HCT116 (cell line): ENCODE data around the gene ESYT1. TPM values are rescaled to one million over a fixed set of nuclear protein-coding genes. Genes with fewer than 3 reads are reported as not detected.

Experiments
- ATAC-seq: fragments of 200-7000 bp; cut with Tn5 transposase; 2 replicates; pipeline ENCODE4 v1.9.1; 2020; ENCODE audit warnings: mild to moderate bottlenecking, moderate library complexity
- BruUV-seq: library from RNA; stranded (reverse); fragments of 400-500 nt; replicated peaks from 2 replicates; lab custom pipeline; 2021; lab: Mats Ljungman, UMichigan
- CTCF ChIA-PET: fragments of 300-600 bp; sonication (Branson Sonifier 250); formaldehyde crosslinking; loops from one replicate; lab custom pipeline; 2021; ENCODE audit warnings: antibody characterized with exemption; lab: Charles Lee
- POLR2A ChIA-PET: fragments of 300-600, 350-600 bp; sonication (Branson Sonifier 250); formaldehyde crosslinking; loops from one replicate; lab custom pipeline; 2021; ENCODE audit warnings: antibody characterized with exemption; lab: Charles Lee
- RAD21 ChIA-PET, 2 experiments: fragments of 300-600 bp; sonication (Branson Sonifier 250); formaldehyde crosslinking; loops; one replicate each; lab custom pipeline; 2023; ENCODE audit warnings: low total read pairs in 2 of 2; ENCODE audit not compliant: uncharacterized antibody in 2 of 2, unreplicated experiment in 2 of 2, low non-redundant PET in 1 of 2; lab: Charles Lee
- DNase-seq: peaks from one replicate; pipeline ENCODE4 v3.0.0-alpha.2; 2010; ENCODE audit warnings: low read depth, low spot score
- H2AFZ ChIP-seq: fragments of 200-600 bp; shearing (Covaris generic), sonication (generic); 2 replicates; pipeline ENCODE4 v1.6.1; 2017; ENCODE audit warnings: low read depth, mixed run types, mixed read lengths, antibody characterized with exemption, low read length; ENCODE audit not compliant: poor library complexity, severe bottlenecking
- H3K27ac ChIP-seq: 2 replicates; pipeline ENCODE4 v1.5.1; 2012; ENCODE audit warnings: low read depth, low read length
- H3K27me3 ChIP-seq: fragments of 200-600 bp; sonication (generic); 2 replicates; pipeline ENCODE4 v1.6.1; 2016; ENCODE audit warnings: mixed run types, low read length, mixed read lengths; ENCODE audit not compliant: insufficient read depth
- H3K36me3 ChIP-seq, 2 experiments: fragments of 200-500 bp in 1 of 2; fragments of 200-600 bp in 1 of 2; sonication (Bioruptor generic) in 1 of 2; sonication (generic) in 1 of 2; 2 replicates each; pipeline versions ENCODE4 v1.5.1 to v1.6.1; 2014 to 2016; ENCODE audit warnings: low read length in 2 of 2, inconsistent platforms in 1 of 2, mixed read lengths in 1 of 2, mixed run types in 1 of 2; ENCODE audit not compliant: insufficient read depth in 2 of 2, control insufficient read depth in 1 of 2
- H3K4me1 ChIP-seq, 2 experiments: fragments of 200-600 bp in 1 of 2; sonication (generic) in 1 of 2; 2 replicates each; pipeline versions ENCODE4 v1.5.1 to v1.6.1; 2012 to 2017; ENCODE audit warnings: low read length in 2 of 2, inconsistent platforms in 1 of 2, mild to moderate bottlenecking in 1 of 2, mixed read lengths in 1 of 2, mixed run types in 1 of 2, moderate library complexity in 1 of 2; ENCODE audit not compliant: insufficient read depth in 2 of 2, control insufficient read depth in 1 of 2
- H3K4me2 ChIP-seq: fragments of 200-600 bp; sonication (generic); 2 replicates; pipeline ENCODE4 v1.6.1; 2017; ENCODE audit warnings: mixed run types, low read length, mixed read lengths
- H3K4me3 ChIP-seq, 2 experiments: fragments of 200-600 bp in 1 of 2; sonication (generic) in 1 of 2; replicated peaks in 1 of 2; 2 replicates each; pipeline ENCODE4 v1.5.1; 2011 to 2016; ENCODE audit warnings: low read length in 2 of 2, control low read depth in 1 of 2, low read depth in 1 of 2, mild to moderate bottlenecking in 1 of 2, mixed read lengths in 1 of 2, mixed run types in 1 of 2
- H3K79me2 ChIP-seq: fragments of 200-600 bp; sonication (generic); 2 replicates; pipeline ENCODE4 v1.6.1; 2017; ENCODE audit warnings: mild to moderate bottlenecking, mixed run types, low read length, moderate library complexity, mixed read lengths; ENCODE audit not compliant: insufficient read depth
- H3K9ac ChIP-seq: fragments of 200-600 bp; sonication (generic); 2 replicates; pipeline ENCODE4 v1.6.1; 2016; ENCODE audit warnings: low read length, mixed read lengths
- H3K9me2 ChIP-seq: fragments of 200-600 bp; sonication (generic), shearing (Covaris generic); 2 replicates; pipeline ENCODE4 v1.6.1; 2017; ENCODE audit warnings: mixed run types, mild to moderate bottlenecking, moderate library complexity; ENCODE audit not compliant: insufficient read depth
- H3K9me3 ChIP-seq, 2 experiments: fragments of 200-500 bp in 1 of 2; fragments of 200-600 bp in 1 of 2; sonication (Bioruptor generic) in 1 of 2; sonication (generic) in 1 of 2; 2 replicates each; pipeline ENCODE4 v1.6.1; 2014 to 2017; ENCODE audit warnings: low read length in 2 of 2, mixed read lengths in 2 of 2, inconsistent platforms in 1 of 2, low read depth in 1 of 2, mild to moderate bottlenecking in 1 of 2, mixed run types in 1 of 2, moderate library complexity in 1 of 2; ENCODE audit not compliant: control insufficient read depth in 1 of 2, insufficient read depth in 1 of 2
- H4K20me1 ChIP-seq: fragments of 200-600 bp; sonication (generic), shearing (Covaris generic); 2 replicates; pipeline ENCODE4 v1.6.1; 2017; ENCODE audit warnings: mixed run types, mild to moderate bottlenecking, moderate library complexity; ENCODE audit not compliant: insufficient read depth
- CBX3 ChIP-seq: IDR thresholded peaks from 2 replicates; pipeline ENCODE4 v1.6.1; 2012; ENCODE audit warnings: low read depth
- CEBPB ChIP-seq: IDR thresholded peaks from 2 replicates; pipeline ENCODE4 v1.6.1; 2012; ENCODE audit warnings: low read depth
- CTCF ChIP-seq, 3 experiments: fragments of 200-600 bp in 1 of 3; sonication (generic) in 1 of 3; IDR thresholded peaks in 2 of 3; conservative IDR thresholded peaks in 1 of 3; 2 replicates each; pipeline ENCODE4 v1.5.1; 2012 to 2017; ENCODE audit warnings: low read depth in 2 of 3, low read length in 2 of 3, antibody characterized with exemption in 1 of 3, borderline replicate concordance in 1 of 3, control low read depth in 1 of 3, mild to moderate bottlenecking in 1 of 3, mixed read lengths in 1 of 3, mixed run types in 1 of 3, moderate library complexity in 1 of 3; ENCODE audit not compliant: insufficient read depth in 1 of 3
- EGR1 ChIP-seq: IDR thresholded peaks from 2 replicates; pipeline ENCODE4 v1.6.1; 2012; ENCODE audit warnings: low read depth
- ELF1 ChIP-seq: IDR thresholded peaks from 2 replicates; pipeline ENCODE4 v1.6.1; 2012; ENCODE audit warnings: low read depth, borderline replicate concordance
- EZH2 ChIP-seq: fragments of 200-600 bp; sonication (generic); IDR thresholded peaks from 2 replicates; pipeline ENCODE4 v1.6.1; 2017; ENCODE audit warnings: antibody characterized with exemption, mixed run types
- MAX ChIP-seq: IDR thresholded peaks from 2 replicates; pipeline ENCODE4 v1.6.1; 2012
- POLR2AphosphoS5 ChIP-seq: IDR thresholded peaks from 2 replicates; pipeline ENCODE4 v1.6.1; 2011; ENCODE audit warnings: mild to moderate bottlenecking, low read depth, low read length, moderate library complexity
- REST ChIP-seq: IDR thresholded peaks from 2 replicates; pipeline ENCODE4 v1.6.1; 2012; ENCODE audit warnings: low read depth
- SIN3A ChIP-seq: IDR thresholded peaks from 2 replicates; pipeline ENCODE4 v1.6.1; 2012; ENCODE audit warnings: low read depth
- SP1 ChIP-seq: IDR thresholded peaks from 2 replicates; pipeline ENCODE4 v1.6.1; 2012; ENCODE audit warnings: low read depth
- SRF ChIP-seq: IDR thresholded peaks from 2 replicates; pipeline ENCODE4 v1.6.1; 2012; ENCODE audit warnings: low read depth
- TCF7L2 ChIP-seq: IDR thresholded peaks from 2 replicates; pipeline ENCODE4 v1.7.0; 2011; ENCODE audit warnings: borderline replicate concordance, inconsistent platforms; ENCODE audit not compliant: insufficient read depth, insufficient read length; ENCODE audit errors: extremely low read depth
- YY1 ChIP-seq: IDR thresholded peaks from 2 replicates; pipeline ENCODE4 v1.6.1; 2011; ENCODE audit warnings: low read length, low read depth, moderate library complexity, mild to moderate bottlenecking; ENCODE audit not compliant: insufficient replicate concordance; ENCODE audit errors: extremely low read depth
- ZBTB33 ChIP-seq: IDR thresholded peaks from 2 replicates; pipeline ENCODE4 v1.6.1; 2011; ENCODE audit warnings: mild to moderate bottlenecking, low read length, moderate library complexity; ENCODE audit not compliant: insufficient replicate concordance; ENCODE audit errors: extremely low read depth
- ZFX ChIP-seq: fragments of 450-650 bp; IDR thresholded peaks from 2 replicates; pipeline ENCODE4 v1.6.1; 2017
- ZNF274 ChIP-seq: fragments of 200-500 bp; sonication (Bioruptor generic); IDR thresholded peaks from 2 replicates; pipeline ENCODE4 v1.6.1; 2014; ENCODE audit warnings: mild to moderate bottlenecking, low read depth, low read length, inconsistent platforms
- intact Hi-C: fragments of 100-400 bp; cut with micrococcal nuclease; formaldehyde crosslinking; loops from 2 replicates; pipeline ENCODE4 v1.10.0; 2022
- total RNA-seq: library from RNA; stranded (reverse); gene quantifications from one replicate; pipeline ENCODE4 v1.2.1, GENCODE V29; 2021; ENCODE audit not compliant: unreplicated experiment

Gene ESYT1
- total RNA-seq, 1 experiment from 2014 or later, result 80.9 TPM

- Histone ChIP-seq H3K4me3 (peak within 1 kb of the TSS; percentile 86 to 88), H2AFZ (peak within 1 kb of the TSS; percentile 14), H4K20me1 (no peaks in the 10 kb centered on the region), H3K36me3 (peaks cover 10 to 19% of the 10 kb centered on the region in 2 experiments; a peak in 3 of 4 replicates), H3K27ac (peak within 1 kb of the TSS; percentile 84), H3K9ac (peak within 1 kb of the TSS; percentile 87), H3K27me3 (no peaks in the 10 kb centered on the region), H3K4me1 (peaks cover 17 to 27% of the 10 kb centered on the region in 2 experiments), H3K79me2 (peaks cover 37% of the 10 kb centered on the region), H3K9me3 (no peaks in the 10 kb centered on the region), H3K9me2 (no peaks in the 10 kb centered on the region), H3K4me2 (peak within 1 kb of the TSS; percentile 90)
- peak; percentile 85 for ATAC-seq
- BruUV-seq, result no TSS peak
- intact Hi-C loops, result loop anchor here (1.0 kb wide), 2 partner anchors 70 to 142 kb away; no protein-coding TSS in a partner anchor
- peak; percentile 75 for DNase-seq
- ChIA-PET CTCF (interaction anchor here (0.6 to 3.3 kb wide), 26 partner anchors 8 to 460 kb away, joined by 3 to 29 read pairs (median 4); partner anchors contain the start of genes ANKRD52, CD63, COQ10A and ESYT1), RAD21 (interaction anchor here (0.8 to 1.2 kb wide), 4 partner anchors 61 to 115 kb away, joined by 4 to 8 read pairs (median 6); partner anchors contain the start of genes ESYT1 (in 1 of the 2) and ZC3H10 (in 1 of the 2)), POLR2A (interaction anchor here (0.5 to 2.7 kb wide), 13 partner anchors 12 to 456 kb away, joined by 3 to 17 read pairs (median 3); partner anchors contain the start of genes ATP5F1B, ESYT1, MYL6B and RNF41)
- TF ChIP-seq TCF7L2 (no peak), MAX (no peak; the same call in 1 of the 2 replicates), SP1 (no peak; the same call in 1 of the 2 replicates), ZBTB33 (no peak), EGR1 (peak; percentile 51; the same call in 1 of the 2 replicates), ELF1 (no peak), ZFX (peak; percentile 52), SRF (no peak), CTCF (IDR thresholded peaks at IDR 0.05 in 2 of 3, conservative IDR thresholded peaks at IDR 0.05 in 1 of 3; ENCODE audit: borderline replicate concordance in 1 of 3, insufficient read depth in 1 of 3, low read depth in 2 of 3, low read length in 2 of 3) (peak; percentile 65 to 70 (median 65)), ZNF274 (no peak), REST (no peak), CBX3 (no peak; the same call in 1 of the 2 replicates), POLR2AphosphoS5 (peak; percentile 69), YY1 (peak; percentile 52), CEBPB (no peak), SIN3A (no peak; the same call in 1 of the 2 replicates), EZH2 (no peak)
Observed at GRCh38 chr12:56189099-56189917, 61.2 kb downstream of the ESYT1 start, which contains the start of gene SMARCC2. Gene SMARCC2 (minus strand): TSS chr12:56189483. CDS start chr12:56189461, 22 bp downstream.
